H9 (cell line): ENCODE data around the gene GBE1. TPM values are rescaled to one million over a fixed set of nuclear protein-coding genes. Genes with fewer than 3 reads are reported as not detected.

Experiments
- DNase-seq: peaks from one replicate; pipeline ENCODE4 v3.0.0-alpha.2; 2017
- H2AFZ ChIP-seq: one replicate; pipeline ENCODE4 v1.6.1; 2013; ENCODE audit warnings: mild to moderate bottlenecking, low read length, control low read depth, moderate library complexity
- H2AK5ac ChIP-seq: 2 replicates; pipeline ENCODE4 v1.6.1; 2013; ENCODE audit warnings: low read length, control low read depth, mixed read lengths; ENCODE audit not compliant: insufficient read length
- H2BK120ac ChIP-seq: one replicate; pipeline ENCODE4 v1.6.1; 2013; ENCODE audit warnings: low read depth, mild to moderate bottlenecking, low read length, control low read depth, inconsistent platforms; ENCODE audit not compliant: poor library complexity, severe bottlenecking
- H2BK12ac ChIP-seq: 2 replicates; pipeline ENCODE4 v1.6.1; 2013; ENCODE audit warnings: low read length, control low read depth, mixed read lengths, low read depth; ENCODE audit not compliant: insufficient read length
- H2BK15ac ChIP-seq: 2 replicates; pipeline ENCODE4 v1.6.1; 2013; ENCODE audit warnings: low read depth, low read length, control low read depth
- H2BK20ac ChIP-seq: one replicate; pipeline ENCODE4 v1.6.1; 2013; ENCODE audit warnings: low read depth, mild to moderate bottlenecking, low read length, control low read depth, inconsistent platforms; ENCODE audit not compliant: poor library complexity, severe bottlenecking
- H2BK5ac ChIP-seq: 2 replicates; pipeline ENCODE4 v1.6.1; 2013; ENCODE audit warnings: low read length, control low read depth, mixed read lengths; ENCODE audit not compliant: insufficient read length
- H3K14ac ChIP-seq: 2 replicates; pipeline ENCODE4 v1.6.1; 2013; ENCODE audit warnings: low read length, control low read depth; ENCODE audit not compliant: insufficient read depth
- H3K18ac ChIP-seq: 2 replicates; pipeline ENCODE4 v1.6.1; 2013; ENCODE audit warnings: low read depth, mild to moderate bottlenecking, mixed read lengths, low read length, control low read depth; ENCODE audit not compliant: insufficient read length
- H3K23ac ChIP-seq: 2 replicates; pipeline ENCODE4 v1.6.1; 2013; ENCODE audit warnings: low read length, control low read depth, mixed read lengths, low read depth; ENCODE audit not compliant: insufficient read length
- H3K23me2 ChIP-seq: 2 replicates; pipeline ENCODE4 v1.6.1; 2013; ENCODE audit warnings: low read depth, mild to moderate bottlenecking, mixed read lengths, low read length, control low read depth; ENCODE audit not compliant: insufficient read length, poor library complexity, severe bottlenecking
- H3K27ac ChIP-seq: 2 replicates; pipeline ENCODE4 v1.5.1; 2013; ENCODE audit warnings: low read length, control low read depth, mixed read lengths, low read depth; ENCODE audit not compliant: insufficient read length
- H3K27me3 ChIP-seq: 2 replicates; pipeline ENCODE4 v1.6.1; 2013; ENCODE audit warnings: low read length, control low read depth, inconsistent platforms; ENCODE audit not compliant: insufficient read depth
- H3K4ac ChIP-seq: 2 replicates; pipeline ENCODE4 v1.6.1; 2013; ENCODE audit warnings: low read depth, mild to moderate bottlenecking, control low read depth, inconsistent platforms, low read length, moderate library complexity
- H3K4me1 ChIP-seq: 2 replicates; pipeline ENCODE4 v1.6.1; 2013; ENCODE audit warnings: low read length, control low read depth, inconsistent platforms; ENCODE audit not compliant: insufficient read depth
- H3K4me2 ChIP-seq: 2 replicates; pipeline ENCODE4 v1.6.1; 2013; ENCODE audit warnings: low read length, control low read depth, mixed read lengths; ENCODE audit not compliant: insufficient read length, insufficient read depth
- H3K56ac ChIP-seq: 2 replicates; pipeline ENCODE4 v1.6.1; 2013; ENCODE audit warnings: low read depth, mild to moderate bottlenecking, mixed read lengths, low read length, control low read depth; ENCODE audit not compliant: insufficient read length
- H3K79me1 ChIP-seq: 2 replicates; pipeline ENCODE4 v1.6.1; 2013; ENCODE audit warnings: low read depth, mild to moderate bottlenecking, moderate library complexity, low read length, control low read depth, inconsistent platforms; ENCODE audit not compliant: insufficient read depth, poor library complexity, severe bottlenecking
- H3K79me2 ChIP-seq: 2 replicates; pipeline ENCODE4 v1.6.1; 2013; ENCODE audit warnings: low read length, control low read depth, inconsistent platforms; ENCODE audit not compliant: insufficient read depth
- H3K9ac ChIP-seq: 2 replicates; pipeline ENCODE4 v1.6.1; 2013; ENCODE audit warnings: low read length, control low read depth, mixed read lengths; ENCODE audit not compliant: insufficient read length; ENCODE audit errors: extremely low read depth
- H3K9me3 ChIP-seq: one replicate; pipeline ENCODE4 v1.6.1; 2013; ENCODE audit warnings: low read depth, low read length, inconsistent platforms; ENCODE audit not compliant: control insufficient read depth
- H3T11ph ChIP-seq: one replicate; pipeline ENCODE4 v1.6.1; 2013; ENCODE audit warnings: mild to moderate bottlenecking, low read length, control low read depth, inconsistent platforms
- H4K20me1 ChIP-seq: one replicate; pipeline ENCODE4 v1.6.1; 2013; ENCODE audit not compliant: control insufficient read depth, insufficient read length, insufficient read depth
- H4K5ac ChIP-seq: 2 replicates; pipeline ENCODE4 v1.6.1; 2013; ENCODE audit warnings: low read depth, mild to moderate bottlenecking, mixed read lengths, low read length, control low read depth; ENCODE audit not compliant: insufficient read length
- H4K8ac ChIP-seq: replicated peaks from 2 replicates; pipeline ENCODE4 v1.6.1; 2013; ENCODE audit warnings: low read length, control low read depth, mixed read lengths, low read depth; ENCODE audit not compliant: insufficient read length
- H4K91ac ChIP-seq: 2 replicates; pipeline ENCODE4 v1.6.1; 2013; ENCODE audit warnings: low read depth, mild to moderate bottlenecking, moderate library complexity, mixed read lengths, low read length, control low read depth; ENCODE audit not compliant: insufficient read length
- H3K27ac Mint-ChIP-seq, 3 experiments: 2 replicates in 2 of 3; 3 replicates in 1 of 3; pipeline ENCODE4 v1.8.0; 2020 to 2021; ENCODE audit warnings: mixed read lengths in 3 of 3, mild to moderate bottlenecking in 1 of 3, moderate library complexity in 1 of 3
- H3K27me3 Mint-ChIP-seq: 2 replicates; pipeline ENCODE4 v1.8.0; 2021; ENCODE audit warnings: low read depth, mild to moderate bottlenecking, moderate library complexity, mixed read lengths
- H3K36me3 Mint-ChIP-seq, 3 experiments: 2 replicates in 2 of 3; 3 replicates in 1 of 3; pipeline ENCODE4 v1.8.0; 2020 to 2021; ENCODE audit warnings: low read depth in 3 of 3, mixed read lengths in 3 of 3; ENCODE audit not compliant: insufficient read depth in 1 of 3
- H3K4me1 Mint-ChIP-seq, 2 experiments: 2 replicates each; pipeline ENCODE4 v1.8.0; 2020; ENCODE audit warnings: mixed read lengths in 2 of 2
- H3K4me3 Mint-ChIP-seq, 2 experiments: 2 replicates in 1 of 2; 3 replicates in 1 of 2; pipeline ENCODE4 v1.8.0; 2020 to 2021; ENCODE audit warnings: mild to moderate bottlenecking in 2 of 2, mixed read lengths in 2 of 2, moderate library complexity in 1 of 2
- H3K9me3 Mint-ChIP-seq, 2 experiments: 2 replicates in 1 of 2; 3 replicates in 1 of 2; pipeline ENCODE4 v1.8.0; 2020; ENCODE audit warnings: mild to moderate bottlenecking in 2 of 2, mixed read lengths in 2 of 2, moderate library complexity in 1 of 2
- CTCF ChIP-seq: fragments of 200-600 bp; sonication (generic); conservative IDR thresholded peaks from 3 replicates; pipeline ENCODE4 v1.8.0; 2021; ENCODE audit warnings: antibody characterized with exemption, mild to moderate bottlenecking
- WGBS: extraction: QIAGEN DNeasy Blood & Tissue Kit; methylation state at CpG from one replicate; pipeline ENCODE4 v1.1.7; 2013; ENCODE audit warnings: missing lambda C conversion rate, low lambda C conversion rate, mixed read lengths; ENCODE audit not compliant: insufficient read length; ENCODE audit errors: extremely low coverage; 5-methylcytosine and 5-hydroxymethylcytosine counted together
- total RNA-seq: library from RNA; stranded (reverse); gene quantifications from 2 replicates; pipeline ENCODE4 v1.2.1, GENCODE V29; 2021

Gene GBE1
- total RNA-seq, 1 experiment from 2014 or later, result 13.8 TPM

- Histone ChIP-seq H3K79me2 (no peaks in the 10 kb centered on the region), H2AFZ (no peak overlapping the region), H3K56ac (no peak overlapping the region), H2AK5ac (no peak overlapping the region), H3T11ph (no peak overlapping the region), H4K5ac (no peak overlapping the region), H3K23me2 (no peaks in the 10 kb centered on the region), H3K4ac (no peak overlapping the region), H3K9ac (no peak overlapping the region), H3K27me3 (no peaks in the 10 kb centered on the region), H3K27ac (no peak overlapping the region), H3K18ac (no peak overlapping the region), H4K91ac (no peak overlapping the region), H3K4me1 (no peaks in the 10 kb centered on the region), H2BK12ac (no peak overlapping the region), H2BK5ac (no peak overlapping the region), H3K79me1 (no peaks in the 10 kb centered on the region), H3K4me2 (no peak overlapping the region), H2BK20ac (no peak overlapping the region), H4K20me1 (no peaks in the 10 kb centered on the region), H4K8ac (no peak overlapping the region), H3K23ac (no peak overlapping the region), H2BK15ac (no peak overlapping the region), H3K9me3 (no peaks in the 10 kb centered on the region), H3K14ac (no peak overlapping the region), H2BK120ac (no peak overlapping the region)
- H3K4me1 Mint-ChIP-seq, result no peaks in the 10 kb centered on the region
- TF ChIP-seq CTCF, result no peak
- no peaks in the 10 kb centered on the region for H3K27me3 Mint-ChIP-seq
- no peak overlapping the region for H3K27ac Mint-ChIP-seq
- no peak for DNase-seq
- H3K9me3 Mint-ChIP-seq, result no peaks in the 10 kb centered on the region
- H3K4me3 Mint-ChIP-seq, result no peak overlapping the region
- H3K36me3 Mint-ChIP-seq, result no peaks in the 10 kb centered on the region
- no CpG with 5 or more reads among the region's 2 CpGs for WGBS
Measured at GRCh38 chr3:81702126-81702525, 59.3 kb downstream of the GBE1 start.
